Tibial artery (tissue), 4 donors: Measurements from ENCODE around the gene TESK2.

Experiments used
- DNase-seq, 2 donors: peaks; one replicate each; pipeline ENCODE4 v3.0.0-alpha.2; 2019
- H3K27ac ChIP-seq, 2 donors: fragments of 200-600 bp; sonication (generic) in 1 of 2; 1 replicate in 1 of 2; 2 replicates in 1 of 2; pipeline ENCODE4 v1.5.1; 2018 to 2019; ENCODE audit warnings: mild to moderate bottlenecking in 1 of 2
- H3K27me3 ChIP-seq, 2 donors: fragments of 200-600 bp; sonication (generic) in 1 of 2; one replicate each; pipeline versions ENCODE4 v1.5.1 to v1.6.0; 2016 to 2019
- H3K36me3 ChIP-seq, 3 donors: fragments of 200-600 bp; sonication (generic) in 2 of 3; one replicate each; pipeline ENCODE4 v1.5.1; 2016 to 2019; ENCODE audit warnings: mild to moderate bottlenecking in 2 of 3
- H3K4me1 ChIP-seq, 4 donors: fragments of 200-600 bp; sonication (generic) in 2 of 4; 1 replicate in 3 of 4; 2 replicates in 1 of 4; pipeline ENCODE4 v1.5.1; 2016 to 2019
- H3K4me3 ChIP-seq, 2 donors: fragments of 200-600 bp; sonication (generic) in 1 of 2; 1 replicate in 1 of 2; 2 replicates in 1 of 2; pipeline ENCODE4 v1.5.1; 2018 to 2019; ENCODE audit warnings: mild to moderate bottlenecking in 2 of 2
- H3K9me3 ChIP-seq, 3 donors: fragments of 200-600 bp; sonication (generic) in 1 of 3; one replicate each; pipeline ENCODE4 v1.5.1; 2016 to 2019
- intact Hi-C: fragments of 100-400 bp; cut with DNase I; formaldehyde crosslinking; loops from one replicate; pipeline ENCODE4 v1.15.0; 2023; ENCODE audit warnings: low total_unique reads
- TF ChIP-seq, protein P1 (sequence below), 2 experiments: fragments of 200-600 bp in 1 of 2; fragments of 450-650 bp in 1 of 2; IDR thresholded peaks; one replicate each; pipeline ENCODE4 v1.5.1; 2017 to 2019; ENCODE audit warnings: antibody characterized with exemption in 2 of 2, mild to moderate bottlenecking in 1 of 2, moderate library complexity in 1 of 2

The TESK2 gene

DNA sequence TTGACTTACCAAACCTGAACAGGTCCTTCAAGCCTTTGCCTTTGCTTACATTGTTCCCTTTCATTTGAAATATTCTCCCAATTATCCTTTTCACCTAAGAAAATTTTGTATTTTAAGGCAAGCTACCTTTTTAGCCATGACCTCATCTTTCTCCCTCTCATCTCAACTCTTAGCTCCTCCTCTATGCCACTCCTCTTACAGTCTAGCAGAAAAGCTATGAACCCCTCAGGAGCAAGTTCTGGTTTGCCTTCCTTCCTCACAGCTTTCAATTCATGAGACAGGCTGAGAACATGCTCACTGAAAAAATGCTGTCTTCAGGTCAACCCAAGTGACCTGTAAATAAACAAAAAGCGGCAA lies 142.4 kb downstream of the TESK2 start:
- peaks cover 0 to 21% (median 17%) of the 10 kb centered on the region in 4 donors for H3K4me1 ChIP-seq
- peaks cover 18 to 30% (median 24%) of the 10 kb centered on the region in 3 donors for H3K36me3 ChIP-seq
- no peaks in the 10 kb centered on the region for H3K27me3 ChIP-seq
- peak overlapping the region; percentile 18 to 52 for H3K27ac ChIP-seq
- DNase-seq, result no peak
- intact Hi-C loops, result loop anchor here (10.0 kb wide), 1 partner anchor 216 kb away; no protein-coding TSS in a partner anchor
- H3K9me3 ChIP-seq, result no peaks in the 10 kb centered on the region
- TF ChIP-seq, protein P1, sequence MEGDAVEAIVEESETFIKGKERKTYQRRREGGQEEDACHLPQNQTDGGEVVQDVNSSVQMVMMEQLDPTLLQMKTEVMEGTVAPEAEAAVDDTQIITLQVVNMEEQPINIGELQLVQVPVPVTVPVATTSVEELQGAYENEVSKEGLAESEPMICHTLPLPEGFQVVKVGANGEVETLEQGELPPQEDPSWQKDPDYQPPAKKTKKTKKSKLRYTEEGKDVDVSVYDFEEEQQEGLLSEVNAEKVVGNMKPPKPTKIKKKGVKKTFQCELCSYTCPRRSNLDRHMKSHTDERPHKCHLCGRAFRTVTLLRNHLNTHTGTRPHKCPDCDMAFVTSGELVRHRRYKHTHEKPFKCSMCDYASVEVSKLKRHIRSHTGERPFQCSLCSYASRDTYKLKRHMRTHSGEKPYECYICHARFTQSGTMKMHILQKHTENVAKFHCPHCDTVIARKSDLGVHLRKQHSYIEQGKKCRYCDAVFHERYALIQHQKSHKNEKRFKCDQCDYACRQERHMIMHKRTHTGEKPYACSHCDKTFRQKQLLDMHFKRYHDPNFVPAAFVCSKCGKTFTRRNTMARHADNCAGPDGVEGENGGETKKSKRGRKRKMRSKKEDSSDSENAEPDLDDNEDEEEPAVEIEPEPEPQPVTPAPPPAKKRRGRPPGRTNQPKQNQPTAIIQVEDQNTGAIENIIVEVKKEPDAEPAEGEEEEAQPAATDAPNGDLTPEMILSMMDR (IDR thresholded peaks at IDR 0.05), result no peak
- H3K4me3 ChIP-seq, result no peak overlapping the region

DNA sequence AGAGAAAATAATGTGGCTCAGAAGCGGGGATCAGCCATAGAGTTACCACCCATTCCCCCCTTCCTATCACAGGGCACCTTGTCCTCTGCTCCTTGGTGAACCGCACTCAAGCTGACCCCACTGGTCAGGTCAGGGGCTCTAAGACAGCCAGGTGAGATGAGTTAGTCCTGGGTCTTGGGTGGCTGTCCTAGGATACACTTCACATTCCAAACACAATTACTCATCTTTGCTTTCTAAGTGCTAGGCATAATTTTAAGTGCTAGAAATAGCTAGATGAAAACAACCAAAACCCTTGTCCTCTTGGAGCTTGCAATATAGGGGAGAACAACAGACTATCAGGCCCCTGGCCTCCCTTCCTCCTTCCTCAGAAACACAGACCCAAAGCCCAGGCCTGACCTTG lies 142.9 kb downstream of the TESK2 start:
- Histone ChIP-seq H3K4me1 (peaks cover 0 to 22% (median 17%) of the 10 kb centered on the region in 4 donors), H3K9me3 (no peaks in the 10 kb centered on the region), H3K27ac (peak overlapping the region; percentile 18 to 52), H3K36me3 (peaks cover 24 to 36% (median 30%) of the 10 kb centered on the region in 3 donors), H3K27me3 (no peaks in the 10 kb centered on the region), H3K4me3 (no peak overlapping the region)
- intact Hi-C loops, result loop anchor here (10.0 kb wide), 1 partner anchor 217 kb away; no protein-coding TSS in a partner anchor
- TF ChIP-seq, protein P1 (IDR thresholded peaks at IDR 0.05), result no peak
- DNase-seq, result no peak

DNA sequence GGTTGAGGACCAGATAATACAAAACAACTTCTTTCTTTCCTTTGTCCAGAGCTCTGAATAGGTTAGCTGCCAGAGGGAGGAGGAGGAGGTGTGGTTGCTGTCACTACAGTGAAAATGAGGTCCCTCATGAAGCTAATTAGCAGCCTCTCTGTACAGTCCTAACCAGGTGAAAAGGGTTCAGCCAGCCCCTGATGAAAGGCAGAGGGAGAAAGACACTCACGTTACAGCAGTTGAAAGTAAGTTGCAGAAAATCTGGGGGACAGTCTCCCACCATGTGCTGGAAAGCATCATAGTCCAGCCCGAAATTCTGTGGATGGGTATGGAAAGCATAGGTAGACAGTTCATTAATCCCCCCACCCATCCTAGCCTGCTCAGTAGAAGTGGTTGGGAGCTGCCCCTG lies 144.5 kb downstream of the TESK2 start:
- no peak overlapping the region for H3K27ac ChIP-seq
- H3K9me3 ChIP-seq, result no peaks in the 10 kb centered on the region
- no peak overlapping the region for H3K4me3 ChIP-seq
- DNase-seq, result no peak
- peaks cover 0 to 31% (median 24%) of the 10 kb centered on the region in 4 donors for H3K4me1 ChIP-seq
- H3K36me3 ChIP-seq, result peaks cover 35 to 51% (median 42%) of the 10 kb centered on the region in 3 donors
- TF ChIP-seq, protein P1 (IDR thresholded peaks at IDR 0.05), result no peak
- no peaks in the 10 kb centered on the region for H3K27me3 ChIP-seq
- intact Hi-C loops, result loop anchor here (10.0 kb wide), 1 partner anchor 218 kb away; no protein-coding TSS in a partner anchor

- intact Hi-C loops, result loop anchor here (10.0 kb wide), 1 partner anchor 220 kb away; no protein-coding TSS in a partner anchor
- Histone ChIP-seq H3K27ac (no peak overlapping the region), H3K36me3 (peaks cover 35 to 51% (median 42%) of the 10 kb centered on the region in 3 donors), H3K9me3 (no peaks in the 10 kb centered on the region), H3K4me3 (no peak overlapping the region), H3K4me1 (peaks cover 0 to 41% (median 34%) of the 10 kb centered on the region in 4 donors), H3K27me3 (no peaks in the 10 kb centered on the region)
- DNase-seq, result no peak
- TF ChIP-seq, protein P1 (IDR thresholded peaks at IDR 0.05), result no peak
Measured at GRCh38 chr1:45345014-45345413, 145.9 kb downstream of the TESK2 start.

- Histone ChIP-seq H3K27me3 (no peaks in the 10 kb centered on the region), H3K36me3 (peaks cover 35 to 51% (median 42%) of the 10 kb centered on the region in 3 donors), H3K4me1 (peaks cover 0 to 40% (median 33%) of the 10 kb centered on the region in 4 donors), H3K4me3 (no peak overlapping the region), H3K27ac (no peak overlapping the region), H3K9me3 (no peaks in the 10 kb centered on the region)
- TF ChIP-seq, protein P1 (IDR thresholded peaks at IDR 0.05), result no peak
- intact Hi-C loops, result loop anchor here (10.0 kb wide), 1 partner anchor 220 kb away; no protein-coding TSS in a partner anchor
- DNase-seq, result no peak
Measured at GRCh38 chr1:45344499-45344898, 146.5 kb downstream of the TESK2 start.
